A549 (cell line): ENCODE data around the gene HLA-DQA1. TPM values are rescaled to one million over a fixed set of nuclear protein-coding genes. Genes with fewer than 3 reads are reported as not detected.

Experiments used
- ATAC-seq, 2 experiments: fragments of 200-7000 bp in 1 of 2; fragments of >200 bp in 1 of 2; cut with Nextera tagmentation in 1 of 2; cut with Tn5 transposase in 1 of 2; 3 replicates each; pipeline versions ENCODE4 v1.8.0 to v1.9.1; 2018 to 2020; ENCODE audit warnings: mild to moderate bottlenecking in 1 of 2, moderate library complexity in 1 of 2
- CTCF ChIA-PET: fragments of 300-600 bp; sonication (Branson Sonifier 250); formaldehyde crosslinking; extraction: SDS; loops from one replicate; lab custom pipeline; 2021; ENCODE audit warnings: antibody characterized with exemption, inconsistent platforms; lab: Yijun Ruan, JAX
- POLR2A ChIA-PET: fragments of 350-600 bp; formaldehyde crosslinking; extraction: SDS; loops from one replicate; lab custom pipeline; 2021; ENCODE audit warnings: antibody characterized with exemption, inconsistent platforms; lab: Yijun Ruan, JAX
- DNase-seq, 2 experiments: peaks; one replicate each; pipeline versions ENCODE4 v3.0.0 to v3.0.0-alpha.2; 2011 to 2016; ENCODE audit warnings: low read depth in 1 of 2, low spot score in 1 of 2
- FAIRE-seq: peaks from 2 replicates; lab custom pipeline; 2011; peaks lifted over from hg19 to GRCh38; lab: Jason Lieb, UNC
- H3K27ac ChIP-seq, 2 experiments: fragments of >200 bp; sonication (Bioruptor Twin); formaldehyde crosslinking; 3 replicates each; pipeline ENCODE4 v1.5.1; 2016 to 2017
- H3K4me1 ChIP-seq: fragments of >200 bp; sonication (Bioruptor Twin); formaldehyde crosslinking; 3 replicates; pipeline ENCODE4 v1.6.1; 2016
- H3K4me2 ChIP-seq: fragments of >200 bp; sonication (Bioruptor Twin); formaldehyde crosslinking; 3 replicates; pipeline ENCODE4 v1.6.1; 2016
- H3K4me3 ChIP-seq: fragments of >200 bp; sonication (Bioruptor Twin); formaldehyde crosslinking; 3 replicates; pipeline ENCODE4 v1.5.1; 2016
- H3K9me3 ChIP-seq: fragments of >200 bp; sonication (Bioruptor Twin); formaldehyde crosslinking; 3 replicates; pipeline ENCODE4 v1.6.1; 2016
- CBX2 ChIP-seq: fragments of 200-600 bp; sonication (generic); IDR thresholded peaks from 2 replicates; pipeline ENCODE4 v1.6.1; 2016; ENCODE audit warnings: low read depth, mild to moderate bottlenecking, borderline replicate concordance
- CHD2 ChIP-seq: fragments of 150-350 bp; IDR thresholded peaks from 2 replicates; pipeline ENCODE4 v1.6.1; 2014; ENCODE audit warnings: low read length; ENCODE audit not compliant: partially characterized antibody
- GATA3 ChIP-seq: IDR thresholded peaks from 2 replicates; pipeline ENCODE4 v1.6.1; 2012; ENCODE audit warnings: borderline replicate concordance
- HOXA7 ChIP-seq: fragments of 250-450 bp; sonication (Bioruptor Pico); IDR thresholded peaks from 2 replicates; pipeline ENCODE4 v1.5.0; 2020; ENCODE audit warnings: mild to moderate bottlenecking, moderate library complexity
- HOXB13 ChIP-seq: fragments of 250-450 bp; sonication (Bioruptor Pico); IDR thresholded peaks from 2 replicates; pipeline ENCODE4 v1.5.0; 2020; ENCODE audit warnings: low read depth, mild to moderate bottlenecking, moderate library complexity
- HOXB5 ChIP-seq: fragments of 250-450 bp; sonication (Bioruptor Pico); IDR thresholded peaks from 2 replicates; pipeline ENCODE4 v1.5.0; 2020; ENCODE audit warnings: mild to moderate bottlenecking, moderate library complexity
- JUN ChIP-seq, 2 experiments: fragments of >200 bp; sonication (Bioruptor Twin); formaldehyde crosslinking; IDR thresholded peaks; 2 replicates in 1 of 2; 3 replicates in 1 of 2; pipeline ENCODE4 v1.6.1; 2016 to 2017
- MAZ ChIP-seq: fragments of 150-350 bp; IDR thresholded peaks from 2 replicates; pipeline ENCODE4 v1.6.1; 2014; ENCODE audit warnings: antibody characterized with exemption, low read depth, low read length, borderline replicate concordance
- NPAS2 ChIP-seq: fragments of 250-450 bp; sonication (Bioruptor Pico); IDR thresholded peaks from 2 replicates; pipeline ENCODE4 v1.8.0; 2022; ENCODE audit warnings: mild to moderate bottlenecking, moderate library complexity, borderline replicate concordance
- NR3C1 ChIP-seq: fragments of >200 bp; sonication (Bioruptor Twin); formaldehyde crosslinking; IDR thresholded peaks from 3 replicates; pipeline ENCODE4 v1.6.1; 2017
- RNF2 ChIP-seq: fragments of 200-600 bp; sonication (generic); IDR thresholded peaks from 2 replicates; pipeline ENCODE4 v1.6.1; 2016; ENCODE audit warnings: low read depth, mild to moderate bottlenecking, antibody characterized with exemption, moderate library complexity, borderline replicate concordance
- SREBF2 ChIP-seq: fragments of 450-650 bp; IDR thresholded peaks from 2 replicates; pipeline ENCODE4 v1.6.1; 2014; ENCODE audit warnings: mild to moderate bottlenecking, moderate library complexity
- ZC3H11A ChIP-seq: fragments of 450-650 bp; IDR thresholded peaks from 2 replicates; pipeline ENCODE4 v1.6.1; 2014; ENCODE audit warnings: antibody characterized with exemption, mild to moderate bottlenecking
- ZNF302 ChIP-seq: fragments of 250-450 bp; sonication (Bioruptor Pico); IDR thresholded peaks from 2 replicates; pipeline ENCODE4 v1.9.0; 2021; ENCODE audit warnings: inconsistent platforms, mild to moderate bottlenecking, moderate library complexity
- WGBS: methylation state at CpG from one replicate; pipeline ENCODE4 v1.1.6; 2017; ENCODE audit errors: missing lambda C conversion rate; 5-methylcytosine and 5-hydroxymethylcytosine counted together
- polyA plus RNA-seq, 4 experiments: library from polyadenylated mRNA; depleted of rRNA in 3 of 4; stranded (reverse); fragments of >200 nt; fragmentation: RNase III in 1 of 4; extraction: RNeasy Plus Mini Kit Qiagen cat#74134 plus additional on column Dnase treatment in 1 of 4; gene quantifications; 2 replicates in 3 of 4; 3 replicates in 1 of 4; pipeline ENCODE4 v1.2.3, GENCODE V29; 2011 to 2017
- TF ChIP-seq, protein P1 (sequence below): fragments of >200 bp; sonication (Bioruptor Twin); formaldehyde crosslinking; IDR thresholded peaks from 3 replicates; pipeline ENCODE4 v1.6.1; 2016
- TF ChIP-seq, protein P2 (sequence below): fragments of 250-450 bp; sonication (Bioruptor Pico); IDR thresholded peaks from 2 replicates; pipeline ENCODE4 v1.5.0; 2021; ENCODE audit warnings: mild to moderate bottlenecking, moderate library complexity, borderline replicate concordance

The HLA-DQA1 gene
- polyA plus RNA-seq, 2 of the 4 experiments (the other 2 are of a cell fraction) = not detected

DNA sequence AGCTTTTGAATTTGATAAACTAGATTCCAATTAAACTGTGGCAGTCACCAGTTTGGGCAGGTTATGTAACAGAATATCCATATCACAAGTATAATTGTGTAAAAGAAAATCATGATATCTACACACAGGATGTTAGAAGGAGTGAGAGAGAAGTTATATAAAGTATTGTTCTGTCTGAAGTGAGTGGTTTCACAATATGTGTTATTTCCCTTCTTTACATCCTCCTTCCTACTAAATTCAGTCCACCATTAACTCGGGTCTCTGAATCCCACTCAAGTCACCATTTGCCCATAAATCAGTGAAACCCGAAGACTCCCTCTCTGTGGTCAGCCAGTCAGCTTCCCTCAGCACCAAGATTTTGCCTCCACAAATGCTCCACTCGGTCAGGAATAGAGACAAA, 28.5 kb downstream of the HLA-DQA1 start:
- no peak for ATAC-seq
- POLR2A ChIA-PET = no interaction called here
- TF ChIP-seq, protein P1, sequence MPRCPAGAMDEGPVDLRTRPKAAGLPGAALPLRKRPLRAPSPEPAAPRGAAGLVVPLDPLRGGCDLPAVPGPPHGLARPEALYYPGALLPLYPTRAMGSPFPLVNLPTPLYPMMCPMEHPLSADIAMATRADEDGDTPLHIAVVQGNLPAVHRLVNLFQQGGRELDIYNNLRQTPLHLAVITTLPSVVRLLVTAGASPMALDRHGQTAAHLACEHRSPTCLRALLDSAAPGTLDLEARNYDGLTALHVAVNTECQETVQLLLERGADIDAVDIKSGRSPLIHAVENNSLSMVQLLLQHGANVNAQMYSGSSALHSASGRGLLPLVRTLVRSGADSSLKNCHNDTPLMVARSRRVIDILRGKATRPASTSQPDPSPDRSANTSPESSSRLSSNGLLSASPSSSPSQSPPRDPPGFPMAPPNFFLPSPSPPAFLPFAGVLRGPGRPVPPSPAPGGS = no peak

DNA sequence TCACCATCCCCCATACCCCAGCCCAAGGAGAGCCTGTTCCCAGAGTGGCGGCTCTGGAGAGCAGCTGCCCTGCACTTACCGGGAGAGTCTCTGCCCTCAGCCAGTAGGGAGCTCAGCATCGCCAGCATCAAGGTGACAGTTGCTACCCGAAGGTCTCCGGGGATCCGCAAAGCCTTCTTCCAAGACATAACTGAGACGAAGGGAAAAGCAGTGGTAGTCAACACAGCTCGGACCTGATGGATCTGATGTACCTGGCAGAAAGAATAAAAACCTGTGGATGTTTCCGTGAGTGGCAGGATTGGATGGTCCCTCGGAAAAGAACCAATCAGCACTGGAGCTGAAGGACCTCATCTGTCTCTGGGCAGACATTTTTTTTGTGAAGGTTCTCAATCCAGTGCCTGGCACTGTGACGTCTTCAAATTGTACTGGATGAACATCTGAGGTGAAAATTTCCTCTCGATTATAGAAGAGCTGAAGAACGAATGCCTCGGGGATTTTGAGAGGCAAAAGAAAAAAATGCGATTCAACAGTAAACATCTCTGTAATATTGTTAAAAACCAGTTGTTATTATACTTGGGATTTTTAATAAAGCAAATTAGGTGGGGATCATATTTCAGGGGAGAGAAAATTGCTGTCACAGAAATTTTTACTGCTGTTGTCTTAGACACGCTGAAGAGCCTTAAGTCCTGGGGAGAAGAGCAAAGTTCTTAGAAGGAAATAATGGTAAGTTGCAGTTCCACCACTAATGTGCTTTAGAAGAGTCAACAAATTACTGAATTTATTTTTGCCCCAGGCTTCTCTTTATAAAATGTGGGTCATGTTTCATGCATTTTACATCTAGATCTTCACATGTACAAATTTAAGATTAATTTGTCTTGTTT, 29.5 kb downstream of the HLA-DQA1 start, which contains the start of gene HLA-DQB1:
Gene HLA-DQB1 (minus strand): TSS at position 238 of the 881 bp plus-strand sequence. CDS start 50 bp downstream, at position 188.
- DNase-seq (peak; percentile 1 to 11), FAIRE-seq (no peak), ATAC-seq (peak; percentile 59 to 89; a peak in 5 of 6 replicates)
- H3K4me1 ChIP-seq = no peaks in the 10 kb centered on the region
- no peak within 1 kb of the TSS for H3K27ac ChIP-seq
- no peak within 1 kb of the TSS for H3K4me3 ChIP-seq
- WGBS = 4% methylated on average over 16 of the region's 16 CpGs
- POLR2A ChIA-PET = no interaction called here
- CTCF ChIA-PET = no interaction called here
- no peaks in the 10 kb centered on the region for H3K9me3 ChIP-seq
- TF ChIP-seq CBX2 = no peak
- TF ChIP-seq HOXB13 (CRISPR knock-in tag) = no peak
- no peak for TF ChIP-seq ZNF302 (CRISPR knock-in tag)
- H3K4me2 ChIP-seq = no peak within 1 kb of the TSS

More for the DNA sequence above, 28.5 kb downstream of the HLA-DQA1 start:
- CTCF ChIA-PET = no interaction called here
- no peak overlapping the region for H3K27ac ChIP-seq
- no peaks in the 10 kb centered on the region for H3K9me3 ChIP-seq
- no peaks in the 10 kb centered on the region for H3K4me1 ChIP-seq
- FAIRE-seq (no peak), DNase-seq (no peak)
- H3K4me2 ChIP-seq = no peak overlapping the region
- H3K4me3 ChIP-seq = no peak overlapping the region
- WGBS = 8% methylated on average over 3 of the region's 3 CpGs

DNA sequence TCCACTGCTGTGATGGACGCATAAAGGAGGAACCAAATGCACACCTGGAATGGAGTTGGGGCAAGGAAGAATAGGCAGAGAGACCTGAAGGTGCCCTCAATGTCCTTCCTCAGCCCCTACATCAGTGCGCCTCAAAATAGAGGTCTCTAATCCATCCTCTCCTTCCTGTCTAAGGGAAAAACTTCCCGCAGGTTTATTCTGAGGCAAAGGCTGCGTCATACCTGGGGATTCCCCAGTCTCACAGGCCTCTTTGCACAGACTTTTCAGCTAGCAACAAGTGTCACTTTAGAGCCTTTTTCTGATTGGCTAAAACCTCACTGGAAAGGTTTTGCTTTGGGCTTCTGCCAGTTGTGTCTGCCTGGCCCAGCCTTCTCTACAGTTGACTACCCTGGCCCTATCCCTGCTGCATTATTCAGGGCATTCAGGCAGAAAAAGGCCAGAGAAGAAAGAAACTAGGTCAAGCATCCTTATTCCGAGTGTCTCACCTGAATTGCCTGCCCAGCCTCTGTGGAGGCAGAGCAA, 31.1 kb downstream of the HLA-DQA1 start:
- DNase-seq (no peak), FAIRE-seq (no peak), ATAC-seq (no peak)
- POLR2A ChIA-PET = no interaction called here
- H3K4me3 ChIP-seq = no peak overlapping the region
- no peak for TF ChIP-seq NPAS2
- no peak for TF ChIP-seq RNF2
- TF ChIP-seq JUN (IDR thresholded peaks at IDR 0.05) = no peak
- no peak for TF ChIP-seq HOXB5 (CRISPR knock-in tag)
- TF ChIP-seq, protein P1 = no peak
- no peak for TF ChIP-seq NR3C1
- no peak for TF ChIP-seq SREBF2
- no peak for TF ChIP-seq HOXA7 (CRISPR knock-in tag)
- TF ChIP-seq GATA3 = no peak
- TF ChIP-seq ZC3H11A = no peak
- TF ChIP-seq, protein P2, sequence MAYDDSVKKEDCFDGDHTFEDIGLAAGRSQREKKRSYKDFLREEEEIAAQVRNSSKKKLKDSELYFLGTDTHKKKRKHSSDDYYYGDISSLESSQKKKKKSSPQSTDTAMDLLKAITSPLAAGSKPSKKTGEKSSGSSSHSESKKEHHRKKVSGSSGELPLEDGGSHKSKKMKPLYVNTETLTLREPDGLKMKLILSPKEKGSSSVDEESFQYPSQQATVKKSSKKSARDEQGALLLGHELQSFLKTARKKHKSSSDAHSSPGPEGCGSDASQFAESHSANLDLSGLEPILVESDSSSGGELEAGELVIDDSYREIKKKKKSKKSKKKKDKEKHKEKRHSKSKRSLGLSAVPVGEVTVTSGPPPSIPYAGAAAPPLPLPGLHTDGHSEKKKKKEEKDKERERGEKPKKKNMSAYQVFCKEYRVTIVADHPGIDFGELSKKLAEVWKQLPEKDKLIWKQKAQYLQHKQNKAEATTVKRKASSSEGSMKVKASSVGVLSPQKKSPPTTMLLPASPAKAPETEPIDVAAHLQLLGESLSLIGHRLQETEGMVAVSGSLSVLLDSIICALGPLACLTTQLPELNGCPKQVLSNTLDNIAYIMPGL = no peak
- no peak for TF ChIP-seq CHD2
- no peak for TF ChIP-seq MAZ
- WGBS = 3% methylated on average over 4 of the region's 5 CpGs
- H3K4me2 ChIP-seq = no peak overlapping the region
- H3K9me3 ChIP-seq = no peaks in the 10 kb centered on the region
- CTCF ChIA-PET = no interaction called here
- no peaks in the 10 kb centered on the region for H3K4me1 ChIP-seq
- H3K27ac ChIP-seq = no peak overlapping the region
